HEK293T (cell line): ENCODE data around the gene IL17B.

Experiments
- CTCF ChIA-PET: fragments of 350-600 bp; formaldehyde crosslinking; extraction: SDS; loops from one replicate; lab custom pipeline; 2021; ENCODE audit warnings: antibody characterized with exemption, inconsistent platforms; lab: Yijun Ruan, JAX
- POLR2A ChIA-PET: fragments of 350-600 bp; formaldehyde crosslinking; extraction: SDS; loops from one replicate; lab custom pipeline; 2020; ENCODE audit warnings: antibody characterized with exemption, inconsistent platforms; lab: Yijun Ruan, JAX
- DNase-seq: peaks from one replicate; pipeline ENCODE4 v3.0.0; 2012; ENCODE audit warnings: mixed read lengths; ENCODE audit errors: extremely low spot score
- ARNT ChIP-seq: fragments of 450-650 bp; IDR thresholded peaks from 2 replicates; pipeline ENCODE4 v1.6.1; 2017; ENCODE audit warnings: mild to moderate bottlenecking
- ELF4 ChIP-seq: fragments of 450-650 bp; IDR thresholded peaks from 2 replicates; pipeline ENCODE4 v1.6.1; 2017; ENCODE audit warnings: antibody characterized with exemption
- FOXA1 ChIP-seq: fragments of 450-650 bp; IDR thresholded peaks from 2 replicates; pipeline ENCODE4 v1.6.1; 2016; ENCODE audit warnings: mild to moderate bottlenecking
- FOXM1 ChIP-seq: fragments of 450-650 bp; IDR thresholded peaks from 2 replicates; pipeline ENCODE4 v1.6.1; 2017; ENCODE audit warnings: mild to moderate bottlenecking, borderline replicate concordance
- L3MBTL2 ChIP-seq: fragments of 450-650 bp; conservative IDR thresholded peaks from 2 replicates; pipeline ENCODE4 v1.6.1; 2016; ENCODE audit warnings: mild to moderate bottlenecking
- LEF1 ChIP-seq: fragments of 450-650 bp; IDR thresholded peaks from 2 replicates; pipeline ENCODE4 v1.6.1; 2017; ENCODE audit warnings: mild to moderate bottlenecking, borderline replicate concordance
- NFRKB ChIP-seq: fragments of 450-650 bp; IDR thresholded peaks from 2 replicates; pipeline ENCODE4 v1.6.1; 2016; ENCODE audit warnings: mild to moderate bottlenecking, moderate library complexity
- SP1 ChIP-seq: fragments of 450-650 bp; IDR thresholded peaks from 2 replicates; pipeline ENCODE4 v1.6.1; 2017
- SUZ12 ChIP-seq: fragments of 450-650 bp; IDR thresholded peaks from 2 replicates; pipeline ENCODE4 v1.6.1; 2016; ENCODE audit warnings: mild to moderate bottlenecking
- TARDBP ChIP-seq: fragments of 450-650 bp; IDR thresholded peaks from 2 replicates; pipeline ENCODE4 v1.6.1; 2016
- ZNF384 ChIP-seq: fragments of 450-650 bp; IDR thresholded peaks from 2 replicates; pipeline ENCODE4 v1.6.1; 2016
- TF ChIP-seq, protein P1 (sequence below): fragments of 450-650 bp; IDR thresholded peaks from 2 replicates; pipeline ENCODE4 v1.6.1; 2016

The IL17B gene

DNA sequence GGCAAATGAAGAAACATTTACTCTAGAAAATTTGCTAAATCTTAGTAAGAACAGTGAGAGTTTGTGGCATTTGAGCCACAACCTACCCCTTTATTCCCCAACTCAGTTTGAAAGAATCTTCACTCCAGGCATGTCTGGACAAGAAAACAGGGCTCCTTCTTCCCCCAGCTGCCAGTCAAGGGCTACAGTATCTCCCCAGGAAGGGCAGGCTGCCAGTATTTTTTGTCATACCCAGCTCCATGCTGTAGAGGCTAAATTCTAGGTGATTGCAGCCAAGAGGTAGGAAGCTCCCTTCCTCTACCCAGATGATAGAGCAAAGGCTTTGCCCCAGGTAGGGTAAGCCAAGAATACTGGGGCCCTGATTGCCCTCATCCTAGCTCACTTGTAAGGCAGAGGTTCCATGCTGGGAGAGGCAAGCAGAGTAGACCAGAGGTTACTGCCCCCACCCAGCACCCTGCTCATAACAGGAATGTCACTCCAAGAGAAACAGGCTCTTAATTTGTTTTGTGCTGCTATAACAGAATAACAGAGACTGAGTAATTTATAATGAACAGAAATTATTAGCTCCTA, 53.8 kb downstream of the IL17B start:
- ChIA-PET CTCF (interaction anchor here (0.6 to 1.4 kb wide), 2 partner anchors 43 to 495 kb away, joined by 3 read pairs; no protein-coding TSS in a partner anchor), POLR2A (interaction anchor here (0.8 to 1.0 kb wide), 2 partner anchors 9 to 20 kb away, joined by 3 read pairs; partner anchors contain the start of gene GRPEL2)
- TF ChIP-seq L3MBTL2 (no peak), FOXA1 (no peak), FOXM1 (no peak), TARDBP (no peak), ZNF384 (no peak)
- TF ChIP-seq, protein P1, sequence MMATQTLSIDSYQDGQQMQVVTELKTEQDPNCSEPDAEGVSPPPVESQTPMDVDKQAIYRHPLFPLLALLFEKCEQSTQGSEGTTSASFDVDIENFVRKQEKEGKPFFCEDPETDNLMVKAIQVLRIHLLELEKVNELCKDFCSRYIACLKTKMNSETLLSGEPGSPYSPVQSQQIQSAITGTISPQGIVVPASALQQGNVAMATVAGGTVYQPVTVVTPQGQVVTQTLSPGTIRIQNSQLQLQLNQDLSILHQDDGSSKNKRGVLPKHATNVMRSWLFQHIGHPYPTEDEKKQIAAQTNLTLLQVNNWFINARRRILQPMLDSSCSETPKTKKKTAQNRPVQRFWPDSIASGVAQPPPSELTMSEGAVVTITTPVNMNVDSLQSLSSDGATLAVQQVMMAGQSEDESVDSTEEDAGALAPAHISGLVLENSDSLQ = no peak
- DNase-seq = no peak

DNA sequence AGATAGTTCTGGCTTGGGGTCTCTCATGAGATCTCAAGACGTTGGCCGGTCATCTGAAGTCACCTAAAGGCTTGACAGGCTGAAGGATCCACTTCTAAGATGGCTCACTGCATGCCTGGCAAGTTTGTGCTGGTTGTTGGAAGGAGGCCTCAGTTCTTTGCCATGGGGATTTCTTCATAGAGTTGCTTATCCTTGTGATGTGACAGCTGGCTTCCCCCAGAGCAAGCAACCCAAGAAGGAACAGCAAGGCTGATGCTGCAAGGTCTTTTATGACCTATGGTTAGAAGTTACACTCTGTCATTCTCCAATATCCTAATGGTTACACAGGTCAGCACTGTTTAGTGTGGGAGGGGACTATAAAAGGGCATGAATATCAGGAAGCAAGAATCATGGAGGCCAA, 54.5 kb downstream of the IL17B start:
- TF ChIP-seq FOXA1 (no peak), SUZ12 (no peak), L3MBTL2 (no peak), FOXM1 (no peak), ARNT (no peak), SP1 (no peak), TARDBP (no peak), LEF1 (no peak), NFRKB (no peak), ELF4 (no peak)
- POLR2A ChIA-PET = interaction anchor here (0.8 to 1.0 kb wide), 2 partner anchors 9 to 21 kb away, joined by 3 read pairs; partner anchors contain the start of gene GRPEL2
- CTCF ChIA-PET = interaction anchor here (1.4 kb wide), 1 partner anchor 43 kb away, joined by 3 read pairs; no protein-coding TSS in a partner anchor
- no peak for DNase-seq
